ENCODE measurements around the gene OR11H6. TPM values are rescaled to one million over a fixed set of nuclear protein-coding genes. Genes with fewer than 3 reads are reported as not detected.
"Not testable (repeated sequence)": the region's sequence is repeated elsewhere in the genome, so short reads cannot be mapped to it uniquely, and the experiment has no call there.

The OR11H6 gene
- not detected for total RNA-seq

- Mint-ChIP-seq H3K27me3 (peaks cover 2% of the 10 kb centered on the region), H3K4me1 (ENCODE audit: low read depth) (no peaks in the 10 kb centered on the region), H3K36me3 (no peaks in the 10 kb centered on the region), H3K9me3 (no peaks in the 10 kb centered on the region), H3K27ac (no peak within 1 kb of the TSS), H3K4me3 (no peak within 1 kb of the TSS)
- intact Hi-C loops (cut with micrococcal nuclease): no loop called here
- no peak for DNase-seq
- ChIA-PET POLR2A (no interaction called here), CTCF (no interaction called here)
These were observed at the start of gene OR11H6 for GRCh38 chr14:20223410-20223809. Gene OR11H6 (plus strand): TSS chr14:20223710. CDS start chr14:20223710, 0 bp downstream.

GRCh38 chr14:20174205-20174604 lies 49.3 kb upstream of the OR11H6 start:
- H3K4me3 Mint-ChIP-seq; H3K9me3 Mint-ChIP-seq; POLR2A ChIA-PET; H3K4me1 Mint-ChIP-seq (ENCODE audit: low read depth); DNase-seq; H3K27ac Mint-ChIP-seq; H3K27me3 Mint-ChIP-seq; CTCF ChIA-PET; intact Hi-C loops (cut with micrococcal nuclease); H3K36me3 Mint-ChIP-seq: not testable (repeated sequence)

- ChIA-PET POLR2A (no interaction called here), CTCF (no interaction called here)
- Mint-ChIP-seq H3K36me3 (no peaks in the 10 kb centered on the region), H3K4me3 (no peak overlapping the region), H3K9me3 (no peaks in the 10 kb centered on the region), H3K4me1 (ENCODE audit: low read depth) (no peaks in the 10 kb centered on the region), H3K27ac (no peak overlapping the region), H3K27me3 (peaks cover 4% of the 10 kb centered on the region)
- intact Hi-C loops (cut with micrococcal nuclease): no loop called here
- no peak for DNase-seq
These were observed 47.2 kb upstream of the OR11H6 start for GRCh38 chr14:20176330-20176729.

- Mint-ChIP-seq H3K27ac (no peak overlapping the region), H3K9me3 (no peaks in the 10 kb centered on the region), H3K4me3 (no peak overlapping the region), H3K4me1 (ENCODE audit: low read depth) (no peaks in the 10 kb centered on the region), H3K27me3 (peaks cover 4% of the 10 kb centered on the region), H3K36me3 (no peaks in the 10 kb centered on the region)
- ChIA-PET POLR2A (no interaction called here), CTCF (no interaction called here)
- intact Hi-C loops (cut with micrococcal nuclease): no loop called here
- DNase-seq: no peak
These were observed 46.0 kb upstream of the OR11H6 start for GRCh38 chr14:20177433-20177974.

GRCh38 chr14:20179218-20179617 lies 44.3 kb upstream of the OR11H6 start:
- no peaks in the 10 kb centered on the region for H3K36me3 Mint-ChIP-seq
- no peak overlapping the region for H3K27ac Mint-ChIP-seq
- no peaks in the 10 kb centered on the region for H3K9me3 Mint-ChIP-seq
- peaks cover 4% of the 10 kb centered on the region for H3K27me3 Mint-ChIP-seq
- intact Hi-C loops (cut with micrococcal nuclease): no loop called here
- no peak overlapping the region for H3K4me3 Mint-ChIP-seq
- DNase-seq: no peak
- ChIA-PET POLR2A (no interaction called here), CTCF (no interaction called here)
- no peaks in the 10 kb centered on the region for H3K4me1 Mint-ChIP-seq (ENCODE audit: low read depth)

GRCh38 chr14:20179880-20180279 lies 43.6 kb upstream of the OR11H6 start:
- Mint-ChIP-seq H3K27ac (no peak overlapping the region), H3K9me3 (no peaks in the 10 kb centered on the region), H3K27me3 (peaks cover 4% of the 10 kb centered on the region), H3K4me1 (ENCODE audit: low read depth) (no peaks in the 10 kb centered on the region), H3K4me3 (no peak overlapping the region), H3K36me3 (no peaks in the 10 kb centered on the region)
- no peak for DNase-seq
- POLR2A ChIA-PET: no interaction called here
- intact Hi-C loops (cut with micrococcal nuclease): no loop called here
- CTCF ChIA-PET: no interaction called here

- POLR2A ChIA-PET: no interaction called here
These were observed 43.0 kb upstream of the OR11H6 start for GRCh38 chr14:20180486-20180885.

GRCh38 chr14:20184181-20184580 lies 39.3 kb upstream of the OR11H6 start:
- ChIA-PET POLR2A (no interaction called here), CTCF (no interaction called here)
- Mint-ChIP-seq H3K4me3 (no peak overlapping the region), H3K4me1 (ENCODE audit: low read depth) (no peaks in the 10 kb centered on the region), H3K27me3 (peaks cover 1% of the 10 kb centered on the region), H3K9me3 (no peaks in the 10 kb centered on the region), H3K27ac (no peak overlapping the region), H3K36me3 (no peaks in the 10 kb centered on the region)
- intact Hi-C loops (cut with micrococcal nuclease): no loop called here
- no peak for DNase-seq

More at GRCh38 chr14:20180486-20180885, 43.0 kb upstream of the OR11H6 start:
- intact Hi-C loops (cut with micrococcal nuclease): no loop called here
- CTCF ChIA-PET: no interaction called here
- Mint-ChIP-seq H3K36me3 (no peaks in the 10 kb centered on the region), H3K27ac (no peak overlapping the region), H3K4me1 (ENCODE audit: low read depth) (no peaks in the 10 kb centered on the region), H3K9me3 (no peaks in the 10 kb centered on the region), H3K27me3 (peaks cover 4% of the 10 kb centered on the region), H3K4me3 (no peak overlapping the region)
- no peak for DNase-seq

- peaks cover 1% of the 10 kb centered on the region for H3K27me3 Mint-ChIP-seq
- intact Hi-C loops (cut with micrococcal nuclease): no loop called here
- DNase-seq: no peak
- no peak within 1 kb of the TSS for H3K27ac Mint-ChIP-seq
- H3K9me3 Mint-ChIP-seq: no peaks in the 10 kb centered on the region
- H3K4me3 Mint-ChIP-seq: no peak within 1 kb of the TSS
- no peaks in the 10 kb centered on the region for H3K36me3 Mint-ChIP-seq
- H3K4me1 Mint-ChIP-seq (ENCODE audit: low read depth): no peaks in the 10 kb centered on the region
- CTCF ChIA-PET: no interaction called here
- POLR2A ChIA-PET: no interaction called here
These were observed 32.9 kb upstream of the OR11H6 start, which contains the start of gene OR11G2 for GRCh38 chr14:20190596-20190995. Gene OR11G2 (plus strand): TSS chr14:20190896. CDS start chr14:20197438, 6,542 bp downstream.

- no peak for DNase-seq
- no peaks in the 10 kb centered on the region for H3K9me3 Mint-ChIP-seq
- H3K27ac Mint-ChIP-seq: no peak overlapping the region
- POLR2A ChIA-PET: no interaction called here
- no peaks in the 10 kb centered on the region for H3K4me1 Mint-ChIP-seq (ENCODE audit: low read depth)
- CTCF ChIA-PET: no interaction called here
- no peak overlapping the region for H3K4me3 Mint-ChIP-seq
- intact Hi-C loops (cut with micrococcal nuclease): no loop called here
- H3K36me3 Mint-ChIP-seq: no peaks in the 10 kb centered on the region
- H3K27me3 Mint-ChIP-seq: no peaks in the 10 kb centered on the region
These were observed 32.1 kb upstream of the OR11H6 start for GRCh38 chr14:20191396-20191795.

GRCh38 chr14:20194101-20194500 lies 29.4 kb upstream of the OR11H6 start:
- intact Hi-C loops (cut with micrococcal nuclease): no loop called here
- no peak overlapping the region for H3K27ac Mint-ChIP-seq
- peaks cover 2% of the 10 kb centered on the region for H3K27me3 Mint-ChIP-seq
- H3K4me1 Mint-ChIP-seq (ENCODE audit: low read depth): no peaks in the 10 kb centered on the region
- no peaks in the 10 kb centered on the region for H3K9me3 Mint-ChIP-seq
- H3K4me3 Mint-ChIP-seq: no peak overlapping the region
- ChIA-PET CTCF (no interaction called here), POLR2A (no interaction called here)
- H3K36me3 Mint-ChIP-seq: no peaks in the 10 kb centered on the region
- DNase-seq: no peak

- POLR2A ChIA-PET; H3K4me3 Mint-ChIP-seq; H3K36me3 Mint-ChIP-seq; H3K27ac Mint-ChIP-seq; H3K9me3 Mint-ChIP-seq; H3K27me3 Mint-ChIP-seq; DNase-seq; CTCF ChIA-PET; H3K4me1 Mint-ChIP-seq (ENCODE audit: low read depth); intact Hi-C loops (cut with micrococcal nuclease): not testable (repeated sequence)
These were observed 28.3 kb upstream of the OR11H6 start for GRCh38 chr14:20195170-20195569.

GRCh38 chr14:20195911-20196310 lies 27.6 kb upstream of the OR11H6 start:
- CTCF ChIA-PET: no interaction called here
- H3K27me3 Mint-ChIP-seq: peaks cover 2% of the 10 kb centered on the region
- POLR2A ChIA-PET: no interaction called here
- H3K27ac Mint-ChIP-seq: no peak overlapping the region
- H3K36me3 Mint-ChIP-seq: no peaks in the 10 kb centered on the region
- H3K4me3 Mint-ChIP-seq: no peak overlapping the region
- H3K4me1 Mint-ChIP-seq (ENCODE audit: low read depth): no peaks in the 10 kb centered on the region
- DNase-seq: no peak
- H3K9me3 Mint-ChIP-seq: no peaks in the 10 kb centered on the region
- intact Hi-C loops (cut with micrococcal nuclease): no loop called here

GRCh38 chr14:20197459-20197858 lies 26.1 kb upstream of the OR11H6 start:
- CTCF ChIA-PET: no interaction called here
- no peaks in the 10 kb centered on the region for H3K9me3 Mint-ChIP-seq
- POLR2A ChIA-PET: no interaction called here
- H3K27ac Mint-ChIP-seq: no peak overlapping the region
- intact Hi-C loops (cut with micrococcal nuclease): no loop called here
- no peak for DNase-seq
- no peaks in the 10 kb centered on the region for H3K36me3 Mint-ChIP-seq
- H3K4me1 Mint-ChIP-seq (ENCODE audit: low read depth): no peaks in the 10 kb centered on the region
- no peak overlapping the region for H3K4me3 Mint-ChIP-seq
- peaks cover 2% of the 10 kb centered on the region for H3K27me3 Mint-ChIP-seq

Measured in activated CD4-positive, alpha-beta memory T cell treated with anti-CD3 and anti-CD28 coated beads for 36 hours (primary cell).